ENCODE measurements around the gene BMPER.

GRCh38 chr7:34022626-34023025 is 117.3 kb downstream of the BMPER start:
- TF ChIP-seq CTCF (IDR thresholded peaks at IDR 0.05) (no peak), POLR2A (IDR thresholded peaks at IDR 0.05) (no peak)

All from testis (tissue), 2 donors.